ENCODE measurements around the gene TRIM2.
"Not testable (repeated sequence)": the region's sequence is repeated elsewhere in the genome, so short reads cannot be mapped to it uniquely, and the experiment has no call there.

TRIM2 gene

DNA sequence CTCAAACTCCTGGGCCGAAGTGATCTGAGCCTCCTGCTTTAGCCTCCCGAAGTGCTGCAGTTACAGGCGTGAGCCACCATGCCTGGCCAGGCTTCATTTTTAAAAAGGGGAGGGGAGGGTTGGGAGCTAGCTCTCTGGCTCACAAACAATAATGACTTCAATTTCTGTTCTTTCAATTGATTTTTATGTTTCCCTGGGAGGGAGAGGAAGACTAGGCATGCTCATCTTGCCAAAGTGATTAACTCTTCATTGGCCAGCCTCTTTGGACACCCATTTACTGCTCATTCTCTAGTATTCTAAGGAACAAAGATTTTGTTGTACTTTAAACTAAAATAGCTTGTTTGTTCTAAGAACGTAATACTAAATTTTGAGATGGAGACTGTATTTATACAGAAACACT is 43.4 kb upstream of the TRIM2 start:
- no peak for DNase-seq (ENCODE audit: low spot score)
- no peak overlapping the region for H3K27ac ChIP-seq
- TF ChIP-seq, protein P1, sequence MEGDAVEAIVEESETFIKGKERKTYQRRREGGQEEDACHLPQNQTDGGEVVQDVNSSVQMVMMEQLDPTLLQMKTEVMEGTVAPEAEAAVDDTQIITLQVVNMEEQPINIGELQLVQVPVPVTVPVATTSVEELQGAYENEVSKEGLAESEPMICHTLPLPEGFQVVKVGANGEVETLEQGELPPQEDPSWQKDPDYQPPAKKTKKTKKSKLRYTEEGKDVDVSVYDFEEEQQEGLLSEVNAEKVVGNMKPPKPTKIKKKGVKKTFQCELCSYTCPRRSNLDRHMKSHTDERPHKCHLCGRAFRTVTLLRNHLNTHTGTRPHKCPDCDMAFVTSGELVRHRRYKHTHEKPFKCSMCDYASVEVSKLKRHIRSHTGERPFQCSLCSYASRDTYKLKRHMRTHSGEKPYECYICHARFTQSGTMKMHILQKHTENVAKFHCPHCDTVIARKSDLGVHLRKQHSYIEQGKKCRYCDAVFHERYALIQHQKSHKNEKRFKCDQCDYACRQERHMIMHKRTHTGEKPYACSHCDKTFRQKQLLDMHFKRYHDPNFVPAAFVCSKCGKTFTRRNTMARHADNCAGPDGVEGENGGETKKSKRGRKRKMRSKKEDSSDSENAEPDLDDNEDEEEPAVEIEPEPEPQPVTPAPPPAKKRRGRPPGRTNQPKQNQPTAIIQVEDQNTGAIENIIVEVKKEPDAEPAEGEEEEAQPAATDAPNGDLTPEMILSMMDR (conservative IDR thresholded peaks at IDR 0.05; ENCODE audit: low read depth) = no peak
- POLR2A ChIA-PET (ENCODE audit: low non-redundant PET) = no interaction called here
- CTCF ChIA-PET = no interaction called here

DNA sequence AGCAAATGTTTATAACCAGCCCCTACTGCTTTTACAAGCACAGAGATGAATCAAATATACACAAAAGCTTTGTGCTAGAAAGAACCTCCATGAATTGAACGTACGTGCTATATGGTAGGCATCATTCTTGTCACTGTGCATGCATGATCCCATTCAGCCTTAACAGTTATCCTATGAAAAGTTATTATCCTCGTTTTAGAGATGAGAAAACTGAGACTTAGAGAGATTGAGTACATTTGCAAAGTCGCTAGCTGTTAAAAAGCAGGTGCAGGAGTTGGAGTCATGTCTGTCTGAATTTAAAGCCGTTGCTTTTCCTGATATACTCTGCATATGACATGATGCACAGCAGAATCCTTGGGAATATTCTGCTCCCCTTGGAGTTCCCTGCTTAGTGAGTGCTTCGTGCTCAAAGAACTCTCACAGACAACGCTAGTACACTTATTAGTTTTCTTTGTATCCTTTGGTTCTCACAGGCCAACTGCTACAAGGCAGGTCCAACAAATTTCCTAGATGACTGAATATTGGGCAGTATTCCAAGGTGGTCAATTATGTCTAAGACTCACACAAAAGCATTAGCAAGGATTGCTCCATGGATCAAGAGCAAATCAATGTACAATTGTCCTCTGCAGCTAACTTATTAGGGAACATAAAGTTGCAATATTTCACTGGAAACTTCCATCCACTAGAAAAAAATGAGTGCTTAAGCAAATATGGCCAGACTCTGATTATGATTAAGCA is 42.8 kb upstream of the TRIM2 start:
- ChIA-PET POLR2A (ENCODE audit: low non-redundant PET) (no interaction called here), CTCF (interaction anchor here (0.6 kb wide), 1 partner anchor 307 kb away, joined by 3 read pairs; no protein-coding TSS in a partner anchor)
- TF ChIP-seq, protein P1 (conservative IDR thresholded peaks at IDR 0.05; ENCODE audit: low read depth) = no peak
- DNase-seq (ENCODE audit: low spot score) = no peak
- no peak overlapping the region for H3K27ac ChIP-seq

DNA sequence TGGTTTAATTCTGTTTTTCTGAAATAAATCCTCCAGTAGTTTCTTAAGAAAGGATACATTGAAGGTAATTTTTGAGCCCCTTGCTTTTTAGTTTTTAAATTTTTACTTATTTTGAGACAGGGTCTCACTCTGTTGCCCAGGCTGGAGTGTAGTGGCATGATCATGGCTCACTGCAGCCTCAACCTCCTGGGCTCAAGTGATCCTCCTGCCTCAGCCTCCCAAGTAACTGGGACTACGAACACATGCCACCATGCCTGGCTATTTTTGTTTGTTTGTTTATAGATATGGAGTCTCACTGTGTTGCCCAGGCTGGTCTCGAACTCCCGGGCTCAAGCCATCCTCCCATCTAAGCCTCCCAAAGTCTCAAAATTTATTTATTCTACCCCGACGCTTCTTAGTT is 39.0 kb upstream of the TRIM2 start:
- H3K27ac ChIP-seq; DNase-seq (ENCODE audit: low spot score); POLR2A ChIA-PET (ENCODE audit: low non-redundant PET); CTCF ChIA-PET: not testable (repeated sequence)

DNA sequence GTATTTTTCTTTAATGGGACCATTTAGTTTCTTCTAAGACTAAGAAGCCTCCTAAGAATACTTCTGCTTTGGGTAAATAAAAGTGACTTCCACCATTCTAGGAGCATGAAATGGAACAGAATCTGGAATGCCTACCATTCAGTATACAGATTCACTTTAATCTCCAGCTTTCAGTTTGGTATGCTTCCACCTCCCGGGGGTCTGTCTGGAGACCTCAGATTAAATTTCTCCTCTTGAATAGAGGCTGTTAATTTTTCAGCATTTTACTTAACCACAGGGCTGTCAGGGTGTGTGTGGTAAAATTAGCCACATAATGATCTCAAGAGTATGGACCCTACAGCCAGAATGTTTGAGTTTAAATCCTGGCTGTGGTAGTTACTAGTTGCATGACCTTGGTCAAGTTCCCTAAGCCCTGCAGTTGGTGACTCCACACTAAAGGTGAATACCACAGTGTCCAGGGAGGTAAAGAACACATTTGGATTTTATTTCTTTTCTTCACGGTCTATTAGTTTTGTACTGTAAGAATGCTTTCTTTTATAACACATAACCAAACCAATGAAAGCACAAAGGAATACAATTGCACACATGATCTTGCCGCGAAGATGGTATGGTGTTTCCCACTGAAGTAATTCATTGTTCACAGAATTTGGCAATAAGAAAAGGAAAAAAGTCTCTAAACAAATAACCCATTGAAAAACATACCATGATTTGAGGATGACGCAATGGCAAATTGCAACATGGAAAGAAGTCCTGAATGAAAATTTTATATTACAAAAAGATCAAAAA is 37.3 kb upstream of the TRIM2 start:
- no peak overlapping the region for H3K27ac ChIP-seq
- POLR2A ChIA-PET (ENCODE audit: low non-redundant PET) = no interaction called here
- no peak for DNase-seq (ENCODE audit: low spot score)
- CTCF ChIA-PET = no interaction called here
- TF ChIP-seq, protein P1 (conservative IDR thresholded peaks at IDR 0.05; ENCODE audit: low read depth) = no peak

DNA sequence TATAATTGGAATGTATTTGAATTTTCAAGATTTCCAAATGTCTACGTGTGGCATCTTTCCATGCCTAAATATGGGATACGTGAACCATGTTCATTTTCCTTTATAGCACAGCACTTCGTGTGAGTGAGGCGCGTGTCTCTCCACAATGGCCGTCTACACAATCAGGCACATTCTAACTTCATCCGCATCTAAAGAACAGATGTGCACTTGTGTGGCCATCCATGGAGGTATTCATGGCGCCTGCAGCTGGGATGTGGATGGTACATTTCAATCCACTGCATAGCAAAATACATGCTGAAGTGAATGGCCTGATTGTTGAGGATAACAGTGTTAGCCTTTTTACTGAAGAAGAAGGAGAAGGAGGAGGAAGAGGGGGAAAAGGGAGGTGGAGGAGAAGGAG is 34.5 kb upstream of the TRIM2 start:
- DNase-seq (ENCODE audit: low spot score) = no peak
- no peak overlapping the region for H3K27ac ChIP-seq
- ChIA-PET CTCF (interaction anchor here (0.6 to 1.2 kb wide), 2 partner anchors 11 to 429 kb away, joined by 4 to 5 read pairs; no protein-coding TSS in a partner anchor), POLR2A (ENCODE audit: low non-redundant PET) (no interaction called here)
- TF ChIP-seq, protein P1 (conservative IDR thresholded peaks at IDR 0.05; ENCODE audit: low read depth) = no peak

DNA sequence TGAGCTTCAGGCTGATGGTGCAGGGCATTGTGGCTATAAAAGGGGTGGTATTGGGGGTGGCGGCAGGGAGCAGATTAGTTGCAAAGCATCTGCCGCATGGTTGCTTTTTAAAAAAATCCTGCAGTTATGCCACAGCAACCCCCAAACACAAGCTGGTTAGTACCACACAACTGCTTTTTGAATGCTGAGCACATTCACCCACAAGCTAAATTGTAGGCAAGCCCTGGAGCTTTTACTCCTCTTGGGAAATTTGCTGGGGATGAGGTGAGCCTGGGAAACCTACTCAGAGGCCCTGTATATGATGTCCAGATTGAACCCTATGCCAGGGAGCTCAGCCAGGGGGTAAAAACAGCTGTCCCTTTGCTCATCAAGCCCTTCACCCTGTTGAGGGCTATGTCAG is 33.8 kb upstream of the TRIM2 start:
- POLR2A ChIA-PET (ENCODE audit: low non-redundant PET) = no interaction called here
- no peak for DNase-seq (ENCODE audit: low spot score)
- H3K27ac ChIP-seq = no peak overlapping the region
- CTCF ChIA-PET = interaction anchor here (1.2 kb wide), 1 partner anchor 12 kb away, joined by 5 read pairs; no protein-coding TSS in a partner anchor
- TF ChIP-seq, protein P1 (conservative IDR thresholded peaks at IDR 0.05; ENCODE audit: low read depth) = no peak

Data from RWPE1 (cell line).